ENCODE results near the gene ANK3.

ANK3 gene

DNA sequence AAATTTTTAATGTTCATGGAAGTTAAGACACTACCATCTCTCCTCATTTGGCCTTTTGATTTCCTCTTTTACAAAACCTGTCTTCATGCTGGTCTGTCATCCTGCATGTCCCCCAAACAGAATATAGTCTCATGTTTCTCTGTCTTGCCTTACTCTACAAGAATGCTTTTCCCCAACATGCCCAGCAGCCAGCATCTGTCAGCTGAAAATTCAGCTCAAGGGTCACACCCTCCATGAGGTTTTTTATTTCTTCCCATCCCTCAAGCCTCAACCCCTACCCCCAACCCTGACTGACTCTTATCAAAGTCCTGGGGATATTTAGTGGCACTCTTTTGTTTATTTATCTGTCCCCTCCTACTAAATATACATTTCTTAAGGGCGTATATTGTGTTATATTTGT is 202.0 kb downstream of the ANK3 start:
- Mint-ChIP-seq H3K36me3 (ENCODE audit: low read depth) (peaks cover 11% of the 10 kb centered on the region), H3K27ac (no peak overlapping the region), H3K4me1 (peaks cover 17% of the 10 kb centered on the region), H3K9me3 (peaks cover 7% of the 10 kb centered on the region), H3K4me3 (no peak overlapping the region), H3K27me3 (ENCODE audit: low read depth) (no peaks in the 10 kb centered on the region)
- TF ChIP-seq, protein P1, sequence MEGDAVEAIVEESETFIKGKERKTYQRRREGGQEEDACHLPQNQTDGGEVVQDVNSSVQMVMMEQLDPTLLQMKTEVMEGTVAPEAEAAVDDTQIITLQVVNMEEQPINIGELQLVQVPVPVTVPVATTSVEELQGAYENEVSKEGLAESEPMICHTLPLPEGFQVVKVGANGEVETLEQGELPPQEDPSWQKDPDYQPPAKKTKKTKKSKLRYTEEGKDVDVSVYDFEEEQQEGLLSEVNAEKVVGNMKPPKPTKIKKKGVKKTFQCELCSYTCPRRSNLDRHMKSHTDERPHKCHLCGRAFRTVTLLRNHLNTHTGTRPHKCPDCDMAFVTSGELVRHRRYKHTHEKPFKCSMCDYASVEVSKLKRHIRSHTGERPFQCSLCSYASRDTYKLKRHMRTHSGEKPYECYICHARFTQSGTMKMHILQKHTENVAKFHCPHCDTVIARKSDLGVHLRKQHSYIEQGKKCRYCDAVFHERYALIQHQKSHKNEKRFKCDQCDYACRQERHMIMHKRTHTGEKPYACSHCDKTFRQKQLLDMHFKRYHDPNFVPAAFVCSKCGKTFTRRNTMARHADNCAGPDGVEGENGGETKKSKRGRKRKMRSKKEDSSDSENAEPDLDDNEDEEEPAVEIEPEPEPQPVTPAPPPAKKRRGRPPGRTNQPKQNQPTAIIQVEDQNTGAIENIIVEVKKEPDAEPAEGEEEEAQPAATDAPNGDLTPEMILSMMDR (IDR thresholded peaks at IDR 0.05; ENCODE audit: unreplicated experiment in 3 of 3): no peak

DNA sequence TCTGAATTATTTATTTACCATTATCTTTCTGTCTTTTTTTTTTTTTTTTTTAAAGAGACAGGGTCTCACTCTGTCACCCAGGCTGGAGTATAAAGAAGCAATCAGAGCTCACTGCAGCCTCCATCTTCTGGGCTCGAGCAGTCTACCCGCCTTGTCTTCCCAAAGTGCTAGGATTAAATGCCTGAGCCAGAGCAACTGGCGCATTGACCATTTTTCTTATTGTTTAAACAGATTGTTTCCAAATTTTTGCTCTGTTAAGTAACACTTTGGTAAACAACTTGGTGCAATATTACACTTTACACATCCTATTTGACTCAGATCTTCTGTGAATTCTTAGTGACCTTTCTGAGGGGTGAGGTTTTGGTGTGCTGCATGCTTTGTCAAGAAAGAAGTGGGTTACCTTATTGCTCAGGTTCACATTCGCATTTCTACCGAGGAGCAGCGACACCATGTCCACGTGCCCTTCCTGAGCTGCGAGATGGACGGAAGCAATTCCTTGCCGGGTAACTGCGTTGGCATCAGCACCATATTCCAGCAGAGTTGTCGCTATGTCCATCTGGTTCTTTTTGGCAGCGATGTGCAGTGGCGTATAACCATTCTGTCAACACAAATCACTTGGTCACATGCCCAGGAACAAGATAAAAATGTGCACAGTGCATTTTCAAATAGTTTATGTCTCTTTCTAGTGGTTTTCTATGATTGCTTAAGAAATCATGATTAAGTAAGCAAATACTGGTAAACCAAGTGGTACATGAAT is 203.2 kb downstream of the ANK3 start:
- Mint-ChIP-seq H3K4me1 (peaks cover 22% of the 10 kb centered on the region), H3K9me3 (peaks cover 7% of the 10 kb centered on the region), H3K36me3 (ENCODE audit: low read depth) (peaks cover 8% of the 10 kb centered on the region), H3K27ac (no peak overlapping the region), H3K27me3 (ENCODE audit: low read depth) (no peaks in the 10 kb centered on the region), H3K4me3 (no peak overlapping the region)
- TF ChIP-seq, protein P1 (IDR thresholded peaks at IDR 0.05; ENCODE audit: unreplicated experiment in 3 of 3): no peak

DNA sequence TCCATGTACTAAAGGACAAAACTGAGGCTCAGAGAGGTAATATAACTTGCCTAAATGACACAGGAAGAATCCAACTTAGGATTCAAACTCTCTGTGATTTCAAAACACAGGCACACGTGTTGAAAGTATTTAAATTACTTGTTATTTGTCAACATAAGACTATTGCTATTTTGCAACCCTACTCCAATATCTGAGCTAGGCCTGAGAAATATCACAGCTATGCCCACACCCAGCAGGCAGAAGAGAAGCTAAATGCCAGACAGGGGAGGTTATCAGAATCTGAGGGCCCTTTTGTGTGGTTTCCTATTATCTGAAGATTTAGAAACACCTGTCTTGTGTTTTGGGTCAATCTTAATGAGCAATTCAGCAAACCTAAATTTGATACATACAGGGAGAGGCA is 204.3 kb downstream of the ANK3 start:
- H3K4me1 Mint-ChIP-seq: peaks cover 22% of the 10 kb centered on the region
- H3K36me3 Mint-ChIP-seq (ENCODE audit: low read depth): peaks cover 4% of the 10 kb centered on the region
- no peaks in the 10 kb centered on the region for H3K9me3 Mint-ChIP-seq
- TF ChIP-seq, protein P1 (IDR thresholded peaks at IDR 0.05; ENCODE audit: unreplicated experiment in 3 of 3): no peak
- H3K27me3 Mint-ChIP-seq (ENCODE audit: low read depth): no peaks in the 10 kb centered on the region
- no peak overlapping the region for H3K27ac Mint-ChIP-seq
- H3K4me3 Mint-ChIP-seq: no peak overlapping the region

DNA sequence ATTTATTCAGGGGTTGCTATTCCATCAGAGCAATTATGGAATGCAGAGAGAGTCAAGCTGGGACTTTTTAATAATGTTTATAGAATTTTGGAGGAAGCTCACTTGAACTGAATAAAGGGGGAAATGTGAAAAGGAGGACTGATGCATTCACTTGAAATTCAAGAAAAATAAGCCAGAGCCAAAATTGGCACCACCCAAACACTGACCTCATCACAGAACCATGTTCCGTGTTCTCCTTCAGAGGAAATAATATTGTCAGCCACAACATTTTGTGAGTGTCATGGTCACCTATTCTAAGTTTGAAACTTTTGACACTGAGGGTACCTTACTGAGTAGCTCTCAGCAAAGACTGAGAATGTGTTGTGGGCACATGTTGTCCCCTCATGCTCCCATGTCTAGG is 207.0 kb downstream of the ANK3 start:
- TF ChIP-seq, protein P1 (IDR thresholded peaks at IDR 0.05; ENCODE audit: unreplicated experiment in 3 of 3): no peak
- no peaks in the 10 kb centered on the region for H3K9me3 Mint-ChIP-seq
- H3K27ac Mint-ChIP-seq: no peak overlapping the region
- no peak overlapping the region for H3K4me3 Mint-ChIP-seq
- H3K27me3 Mint-ChIP-seq (ENCODE audit: low read depth): no peaks in the 10 kb centered on the region
- H3K36me3 Mint-ChIP-seq (ENCODE audit: low read depth): peaks cover 4% of the 10 kb centered on the region
- peaks cover 9% of the 10 kb centered on the region for H3K4me1 Mint-ChIP-seq

DNA sequence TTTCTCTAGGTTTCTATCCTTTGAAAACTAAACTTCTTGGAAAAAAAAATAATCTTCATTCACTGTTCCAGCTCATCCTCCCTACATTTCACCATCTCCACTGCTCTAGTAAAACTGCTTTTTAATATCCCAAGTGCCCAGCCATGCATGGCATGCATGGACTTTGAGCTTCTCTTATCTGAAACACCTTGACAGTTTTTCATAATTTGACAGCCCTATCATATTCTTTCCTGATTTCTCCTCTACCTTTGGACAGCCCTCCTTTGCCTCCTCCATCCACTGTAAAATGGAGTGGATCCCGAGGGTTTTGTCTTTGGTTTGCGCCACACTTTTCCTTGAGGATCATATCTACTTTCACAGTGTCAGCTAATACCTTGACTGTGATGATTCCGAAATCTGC is 212.8 kb downstream of the ANK3 start:
- Mint-ChIP-seq H3K4me3 (no peak overlapping the region), H3K4me1 (no peaks in the 10 kb centered on the region), H3K27ac (peak overlapping the region in 2 of 3 experiments; percentile 24 to 34), H3K27me3 (ENCODE audit: low read depth) (no peaks in the 10 kb centered on the region), H3K9me3 (no peaks in the 10 kb centered on the region), H3K36me3 (ENCODE audit: low read depth) (peaks cover 4% of the 10 kb centered on the region)
- TF ChIP-seq, protein P1 (IDR thresholded peaks at IDR 0.05; ENCODE audit: unreplicated experiment in 3 of 3): no peak

DNA sequence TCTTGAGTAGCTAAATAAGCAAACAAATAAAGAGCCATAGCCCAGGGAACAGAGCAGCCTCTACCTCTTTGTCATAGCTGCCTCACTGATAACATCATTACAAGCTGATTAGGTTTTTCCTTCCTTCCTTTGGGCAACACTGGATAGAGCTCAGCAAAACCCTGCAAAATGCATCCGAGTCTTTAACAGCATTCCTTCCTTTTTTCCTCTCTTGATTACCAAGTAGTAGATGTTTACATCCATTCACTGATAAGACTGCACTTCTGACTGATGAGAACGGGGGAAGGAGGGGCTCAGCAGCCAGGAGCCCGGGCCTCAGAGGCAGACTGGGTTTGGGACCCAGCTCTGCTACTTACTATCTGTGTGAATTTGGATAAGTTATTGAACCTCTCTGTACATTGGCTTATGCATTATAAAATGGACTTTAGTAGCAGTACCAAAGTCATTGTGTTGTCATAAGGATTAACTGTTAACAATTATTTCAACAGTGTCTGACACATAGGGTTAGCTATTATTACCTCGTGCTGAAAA is 214.2 kb downstream of the ANK3 start:
- Mint-ChIP-seq H3K9me3 (no peaks in the 10 kb centered on the region), H3K4me1 (no peaks in the 10 kb centered on the region), H3K27ac (no peak overlapping the region), H3K4me3 (no peak overlapping the region), H3K27me3 (ENCODE audit: low read depth) (no peaks in the 10 kb centered on the region), H3K36me3 (ENCODE audit: low read depth) (no peaks in the 10 kb centered on the region)
- TF ChIP-seq, protein P1 (IDR thresholded peaks at IDR 0.05; ENCODE audit: unreplicated experiment in 3 of 3): no peak

All from nephron (organoid).